ENCODE data around the gene ZDHHC9. TPM values are rescaled to one million over a fixed set of nuclear protein-coding genes. Genes with fewer than 3 reads are reported as not detected.

The ZDHHC9 gene
- total RNA-seq, 1 donor from 2014 or later = 32.9 TPM

DNA sequence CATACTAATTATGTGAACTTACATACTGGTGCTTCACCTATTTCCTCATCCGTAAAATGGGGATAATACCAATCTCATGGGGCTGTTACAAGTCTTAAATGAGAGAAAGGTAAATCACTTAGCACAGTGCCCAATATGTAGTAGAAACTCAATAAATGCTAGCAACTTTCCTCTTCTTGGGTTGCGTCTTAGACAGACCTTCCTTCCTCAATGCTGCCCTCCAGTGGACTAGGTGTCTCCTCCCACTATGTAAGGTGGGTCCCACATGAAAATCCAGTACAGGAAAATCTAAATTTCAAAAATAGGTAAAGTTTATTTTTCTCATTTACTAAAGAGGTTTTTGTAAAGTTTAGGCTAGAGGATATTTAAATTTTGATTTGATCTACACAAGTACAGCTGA, 20.6 kb downstream of the ZDHHC9 start:
- DNase-seq (ENCODE audit: low spot score) = peak; percentile 18

- DNase-seq (ENCODE audit: low spot score) = no peak
Measured at GRCh38 chrX:129818123-129818522, 25.6 kb downstream of the ZDHHC9 start.

DNA sequence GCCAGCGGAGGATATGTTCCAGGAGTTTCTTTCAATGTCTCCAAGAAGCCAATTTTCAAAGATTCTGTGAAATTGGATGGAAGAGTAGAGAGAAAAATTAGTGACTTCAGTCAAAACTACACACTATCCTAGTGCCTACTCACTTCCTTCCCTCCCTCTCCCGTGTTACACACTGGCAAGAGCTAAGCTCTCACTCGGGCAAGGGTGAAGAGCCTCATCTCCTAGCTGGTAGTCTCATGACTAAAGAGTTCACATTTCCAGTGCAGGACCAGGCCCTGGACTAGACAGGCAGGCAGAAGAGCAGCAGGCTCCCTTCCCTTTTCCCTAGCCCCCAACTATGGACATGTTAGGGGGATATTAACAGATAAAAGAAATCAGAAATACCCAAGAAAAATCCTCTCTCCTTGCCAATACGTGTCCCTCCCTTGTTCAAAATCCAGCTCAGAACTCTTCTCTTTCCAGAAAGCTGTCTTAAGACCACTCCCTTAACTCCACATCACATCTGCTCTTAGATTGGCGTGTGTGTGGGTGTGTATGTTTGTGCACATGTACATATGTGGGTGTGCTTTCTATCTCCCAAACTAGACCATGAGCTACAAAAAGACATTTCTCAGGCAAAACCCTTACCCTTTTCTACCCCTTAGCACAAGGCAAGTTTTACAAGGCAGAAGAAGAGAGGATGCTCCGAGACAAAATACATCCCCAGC, 29.9 kb downstream of the ZDHHC9 start:
- no peak for DNase-seq (ENCODE audit: low spot score)

DNA sequence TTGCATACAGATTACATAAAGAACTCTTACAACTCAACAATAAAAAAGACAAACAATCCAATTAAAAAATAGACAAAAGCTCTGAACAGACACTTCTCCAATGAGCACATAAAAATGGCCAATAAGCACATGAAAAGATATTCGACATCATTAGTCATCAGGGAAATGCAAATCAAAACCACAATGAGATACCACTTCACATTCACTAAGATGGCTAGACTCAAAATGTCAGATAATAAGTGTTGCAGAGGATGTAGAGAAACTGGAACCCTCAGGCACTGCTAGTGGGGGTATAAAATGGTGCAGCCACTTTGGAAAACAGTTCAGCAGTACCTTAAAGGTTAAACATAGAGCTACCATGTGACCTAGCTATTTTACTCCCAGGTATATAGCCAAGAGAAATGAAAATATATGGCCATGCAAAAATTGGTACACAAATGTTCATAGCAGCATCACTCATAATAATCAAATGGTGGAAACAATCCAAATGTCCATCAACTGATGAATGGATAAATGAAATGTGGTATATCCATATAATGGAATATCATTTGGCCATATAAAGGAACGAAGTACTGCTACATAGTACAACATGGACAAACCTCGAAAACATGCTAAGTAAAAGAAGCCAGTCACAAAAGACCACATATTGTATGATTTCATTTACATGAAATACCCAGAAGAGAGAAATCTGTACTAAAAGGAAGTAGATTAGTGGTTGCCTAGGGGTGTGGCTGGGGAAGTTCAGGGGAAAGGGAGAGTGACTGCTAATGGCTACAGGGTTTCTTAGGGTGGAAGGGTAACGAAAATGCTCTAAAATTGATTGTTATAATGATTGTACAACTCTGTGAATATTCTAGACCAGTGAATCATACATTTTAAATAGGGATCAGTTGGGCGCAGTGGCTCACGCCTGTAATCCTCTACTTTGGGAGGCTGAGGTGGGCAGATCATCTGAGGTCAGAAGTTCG, 34.6 kb downstream of the ZDHHC9 start:
- DNase-seq (ENCODE audit: low spot score) = no peak

DNA sequence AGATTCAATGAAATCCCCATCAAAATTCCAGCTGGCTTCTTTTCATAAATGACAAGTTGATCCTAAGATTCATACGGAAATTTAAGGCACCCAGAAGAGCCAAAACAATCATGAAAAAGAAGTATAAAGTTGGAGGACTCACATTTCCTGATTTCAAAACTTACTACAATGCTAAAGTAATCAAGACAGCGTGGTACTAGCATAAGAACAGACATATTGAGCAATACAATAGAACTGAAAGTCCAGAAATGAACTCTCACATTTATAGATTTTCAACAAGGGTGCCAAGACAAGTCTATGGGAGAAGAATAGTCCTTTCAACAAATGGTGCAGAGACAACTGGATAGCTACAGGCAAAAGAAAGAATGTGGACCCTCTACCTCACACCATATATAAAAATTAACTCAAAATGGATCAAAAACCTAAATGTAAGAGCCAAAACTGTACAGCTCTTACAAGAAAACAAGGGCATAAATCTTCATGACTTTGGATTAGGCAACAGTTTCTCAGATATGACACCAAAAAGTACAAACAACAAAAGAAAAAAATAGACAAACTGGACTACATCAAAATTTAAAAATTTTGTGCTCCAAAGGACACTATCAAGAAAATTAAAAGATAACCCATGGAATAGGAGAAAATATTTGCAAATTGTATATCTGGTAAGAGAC, 35.4 kb downstream of the ZDHHC9 start:
- no peak for DNase-seq (ENCODE audit: low spot score)

GRCh38 chrX:129804806-129805205, 38.9 kb downstream of the ZDHHC9 start:
- no peak for DNase-seq (ENCODE audit: low spot score)

- DNase-seq (ENCODE audit: low spot score) = no peak
Measured at GRCh38 chrX:129802863-129803262, 40.8 kb downstream of the ZDHHC9 start.

- DNase-seq (ENCODE audit: low spot score) = no peak
Measured at GRCh38 chrX:129800186-129800585, 43.5 kb downstream of the ZDHHC9 start.

GRCh38 chrX:129798888-129799287, 44.8 kb downstream of the ZDHHC9 start:
- no peak for DNase-seq (ENCODE audit: low spot score)

DNA sequence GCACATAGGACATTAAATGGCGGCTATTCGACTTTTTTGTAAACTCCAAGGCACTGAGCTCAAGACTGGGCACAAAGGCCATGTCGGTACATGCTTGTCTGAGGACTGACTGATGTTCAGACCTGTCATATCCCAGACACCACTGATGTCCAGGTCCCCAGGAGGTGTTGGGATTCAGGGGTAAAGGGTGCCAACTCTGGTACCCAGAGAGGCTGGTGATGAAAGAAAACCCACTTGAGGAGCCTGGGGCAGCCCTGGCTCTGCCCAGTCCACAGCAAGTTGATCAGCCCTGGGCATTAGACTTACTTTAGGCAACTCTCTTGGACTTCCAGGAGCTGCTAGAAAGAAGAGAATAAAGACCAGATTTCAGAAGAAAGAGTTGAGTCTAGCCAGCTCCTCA, 45.2 kb downstream of the ZDHHC9 start:
- DNase-seq (ENCODE audit: low spot score) = no peak

DNA sequence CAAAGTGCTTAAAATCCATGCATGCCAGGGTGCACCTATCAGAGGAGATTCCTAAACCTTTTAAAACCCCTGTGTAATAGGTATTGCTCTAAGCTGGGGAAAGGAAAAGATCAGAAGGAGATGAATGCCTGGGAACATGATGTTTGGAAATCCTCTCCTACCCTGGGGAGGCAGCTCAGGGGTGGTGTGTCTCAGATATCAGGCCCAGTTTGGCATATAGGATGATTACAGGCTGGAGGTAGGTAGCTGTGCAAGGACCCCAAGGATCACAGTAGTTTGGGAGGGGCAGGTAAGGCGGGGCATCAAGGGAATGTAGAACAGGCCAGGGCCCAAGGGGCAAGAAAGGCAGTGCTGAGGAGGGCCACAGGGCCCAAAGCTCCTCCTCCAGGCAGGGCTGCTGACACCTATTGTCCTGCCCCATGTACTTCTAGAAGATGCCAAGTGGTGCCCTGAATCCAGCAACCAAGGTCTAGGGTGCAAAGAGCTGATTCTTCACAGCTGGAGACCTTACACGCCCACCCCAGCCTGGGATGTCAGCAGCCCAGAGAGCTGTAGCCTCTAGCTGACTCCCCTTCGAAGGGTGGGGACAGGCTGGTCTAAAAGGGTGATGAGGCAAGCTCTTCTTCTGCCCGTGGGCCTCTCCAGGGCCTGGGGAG, 46.3 kb downstream of the ZDHHC9 start:
- DNase-seq (ENCODE audit: low spot score) = no peak

- DNase-seq (ENCODE audit: low spot score) = no peak
Measured at GRCh38 chrX:129795584-129795983, 48.1 kb downstream of the ZDHHC9 start.

DNA sequence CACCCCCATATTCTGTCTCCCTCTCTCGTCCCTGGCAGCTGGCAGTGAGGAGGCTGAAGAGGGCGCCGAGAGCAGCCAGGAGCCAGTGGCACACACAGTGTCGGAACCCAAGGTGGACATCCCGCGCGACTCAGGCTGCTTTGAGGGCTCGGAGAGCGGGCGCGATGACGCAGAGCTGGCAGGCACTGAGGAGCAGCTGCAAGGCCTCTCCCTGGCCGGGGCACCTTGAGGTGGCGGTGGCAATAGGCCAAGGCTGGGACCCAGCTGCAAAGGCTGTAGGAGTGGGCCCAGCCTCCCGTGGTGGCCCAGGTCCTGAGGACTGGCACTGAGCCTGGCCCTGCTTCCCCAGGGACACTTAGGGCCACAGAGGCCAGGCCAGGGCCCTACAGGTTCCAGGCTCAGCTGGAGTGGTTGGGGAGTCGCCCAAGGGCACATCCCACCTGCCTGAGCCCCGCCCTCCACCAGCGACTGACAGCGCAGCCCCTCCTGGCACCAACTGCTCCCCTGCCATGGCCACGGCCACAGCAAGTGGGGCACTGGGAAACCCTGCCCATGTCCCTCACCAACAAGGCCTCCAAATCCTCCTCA, 50.0 kb downstream of the ZDHHC9 start:
- no peak for DNase-seq (ENCODE audit: low spot score)

DNA sequence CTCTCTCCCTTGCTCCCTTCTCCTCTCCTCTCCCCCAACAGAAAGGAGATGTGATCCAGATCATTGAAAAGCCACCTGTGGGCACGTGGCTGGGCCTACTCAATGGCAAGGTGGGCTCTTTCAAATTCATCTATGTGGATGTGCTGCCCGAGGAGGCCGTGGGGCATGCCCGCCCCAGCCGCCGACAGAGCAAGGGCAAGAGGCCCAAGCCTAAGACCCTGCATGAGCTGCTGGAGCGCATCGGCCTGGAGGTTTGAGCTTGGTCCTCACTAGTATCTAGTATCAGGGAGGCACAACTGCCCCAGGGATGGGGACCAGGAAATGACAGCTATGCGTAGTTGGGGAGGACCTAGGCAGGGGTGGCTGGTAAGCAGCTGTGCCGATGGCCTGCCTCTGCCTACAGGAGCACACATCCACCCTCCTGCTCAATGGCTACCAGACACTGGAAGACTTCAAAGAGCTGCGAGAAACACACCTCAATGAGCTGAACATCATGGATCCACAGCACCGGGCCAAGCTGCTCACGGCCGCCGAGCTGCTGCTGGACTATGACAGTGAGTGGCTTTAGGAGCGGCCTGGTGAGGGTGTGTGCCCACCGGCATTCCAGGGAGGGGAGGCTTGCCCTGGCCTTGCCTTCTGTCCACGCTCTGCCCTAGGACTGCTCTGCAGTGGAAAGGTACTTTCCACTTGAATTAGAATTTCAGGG, 50.9 kb downstream of the ZDHHC9 start:
- DNase-seq (ENCODE audit: low spot score) = no peak

- DNase-seq (ENCODE audit: low spot score) = no peak
Measured at GRCh38 chrX:129791961-129792570, 51.6 kb downstream of the ZDHHC9 start.

DNA sequence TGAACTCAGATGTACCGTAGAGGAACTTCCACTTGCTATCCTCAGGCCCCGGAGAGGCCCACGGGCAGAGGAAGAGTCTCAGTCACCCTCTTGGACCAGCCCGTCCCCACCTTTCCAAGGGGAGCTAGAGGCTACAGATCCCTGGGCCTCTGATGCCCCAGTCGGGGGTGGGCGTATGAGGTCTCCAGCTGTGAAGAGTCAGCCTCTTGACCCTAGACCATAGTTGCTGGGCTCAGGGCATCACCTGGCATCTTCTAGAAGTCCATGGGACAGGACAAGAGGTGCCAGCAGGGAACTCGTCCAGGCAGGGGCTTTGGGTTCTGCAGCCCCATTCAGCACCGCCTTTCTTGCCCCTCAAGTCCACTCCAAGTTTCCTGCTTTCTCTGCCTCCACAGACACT, 52.4 kb downstream of the ZDHHC9 start:
- no peak for DNase-seq (ENCODE audit: low spot score)

- DNase-seq (ENCODE audit: low spot score) = no peak
Measured at GRCh38 chrX:129790808-129791207, 52.9 kb downstream of the ZDHHC9 start.

DNA sequence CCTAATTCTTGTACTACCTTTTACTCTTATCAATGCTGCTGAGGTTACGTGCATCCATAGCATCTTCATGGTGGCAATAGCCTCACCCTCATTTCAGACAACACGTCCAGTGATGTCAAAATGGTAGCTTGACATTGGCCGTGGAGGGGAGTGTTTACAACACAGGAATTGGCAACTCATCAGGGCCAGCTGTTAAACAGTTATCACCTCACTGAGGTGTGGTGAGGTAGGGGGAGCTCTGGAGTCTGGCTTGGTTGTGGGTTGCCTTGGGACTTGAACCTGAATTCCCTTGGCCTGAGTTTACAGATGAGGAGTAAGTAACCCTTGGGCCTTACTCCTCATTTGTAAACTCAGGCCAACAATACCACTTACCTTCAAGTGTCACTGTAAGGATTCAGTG, 53.5 kb downstream of the ZDHHC9 start:
- DNase-seq (ENCODE audit: low spot score) = no peak

DNA sequence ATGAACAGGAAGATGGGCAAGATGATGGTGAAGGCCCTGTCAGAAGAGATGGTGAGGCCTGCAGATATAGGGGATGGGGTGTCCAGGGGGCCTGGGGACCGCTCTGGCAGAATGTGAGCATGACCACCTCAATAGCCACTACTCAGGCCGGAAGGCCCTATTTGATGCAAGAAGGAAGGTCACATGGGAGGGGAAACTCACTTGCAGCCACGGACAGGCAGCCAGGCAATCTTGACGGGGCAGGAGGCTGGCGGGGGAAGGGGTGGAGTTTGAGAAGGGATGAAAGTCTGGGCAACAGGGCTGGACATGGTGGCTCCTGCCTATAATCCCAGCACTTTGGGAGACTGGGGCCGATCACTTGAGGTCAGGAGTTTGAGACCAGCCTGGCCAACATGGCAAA, 55.2 kb downstream of the ZDHHC9 start:
- DNase-seq (ENCODE audit: low spot score) = no peak

- no peak for DNase-seq (ENCODE audit: low spot score)
Measured at GRCh38 chrX:129787336-129788055, 56.2 kb downstream of the ZDHHC9 start.

Data from mucosa of gallbladder (tissue), 1 donor.